Stimulated activated CD8-positive, alpha-beta memory T cell treated with anti-CD3 and anti-CD28 coated beads, Interleukin-4, amount 100 ng/mL, for 48 hours (primary cell): ENCODE results near the gene NNAT.

Source experiments
- DNase-seq: peaks from one replicate; pipeline ENCODE4 v3.0.0-alpha.2; 2020

Gene NNAT

GRCh38 chr20:37503256-37503927, 17.7 kb upstream of the NNAT start:
- DNase-seq: no peak

GRCh38 chr20:37504404-37505096, 16.5 kb upstream of the NNAT start:
- DNase-seq: no peak

GRCh38 chr20:37505263-37506151, 15.5 kb upstream of the NNAT start:
- DNase-seq: no peak

DNA sequence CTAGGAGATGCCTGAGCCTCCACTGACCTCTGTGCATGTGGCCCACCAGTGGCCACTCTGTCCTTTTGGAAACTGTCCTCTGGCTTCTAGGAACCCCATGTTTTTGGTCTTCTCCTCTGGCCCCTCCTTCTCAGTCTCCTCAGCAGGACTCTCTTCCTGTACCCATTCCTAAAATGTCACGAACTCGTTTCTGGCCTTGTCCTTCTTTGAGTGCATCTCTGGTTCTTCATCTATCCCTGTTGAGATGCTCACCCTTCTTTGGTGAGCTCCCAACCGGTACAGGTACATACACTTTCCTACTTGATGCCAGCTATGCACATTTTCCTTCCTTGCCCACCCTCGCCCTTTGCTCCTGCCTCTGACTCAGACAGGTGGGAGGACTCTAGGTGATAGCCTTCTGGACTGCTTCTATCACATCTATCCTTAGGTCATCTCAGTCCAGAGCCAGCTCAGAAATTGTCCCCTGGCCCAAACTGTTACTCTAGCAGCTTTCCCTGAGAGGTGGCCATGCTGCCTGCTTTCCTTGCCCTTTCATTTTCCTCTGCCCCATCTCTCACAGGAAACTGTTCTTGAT, 14.8 kb upstream of the NNAT start:
- no peak for DNase-seq

- no peak for DNase-seq
Measured at GRCh38 chr20:37510226-37510625, 10.8 kb upstream of the NNAT start.

DNA sequence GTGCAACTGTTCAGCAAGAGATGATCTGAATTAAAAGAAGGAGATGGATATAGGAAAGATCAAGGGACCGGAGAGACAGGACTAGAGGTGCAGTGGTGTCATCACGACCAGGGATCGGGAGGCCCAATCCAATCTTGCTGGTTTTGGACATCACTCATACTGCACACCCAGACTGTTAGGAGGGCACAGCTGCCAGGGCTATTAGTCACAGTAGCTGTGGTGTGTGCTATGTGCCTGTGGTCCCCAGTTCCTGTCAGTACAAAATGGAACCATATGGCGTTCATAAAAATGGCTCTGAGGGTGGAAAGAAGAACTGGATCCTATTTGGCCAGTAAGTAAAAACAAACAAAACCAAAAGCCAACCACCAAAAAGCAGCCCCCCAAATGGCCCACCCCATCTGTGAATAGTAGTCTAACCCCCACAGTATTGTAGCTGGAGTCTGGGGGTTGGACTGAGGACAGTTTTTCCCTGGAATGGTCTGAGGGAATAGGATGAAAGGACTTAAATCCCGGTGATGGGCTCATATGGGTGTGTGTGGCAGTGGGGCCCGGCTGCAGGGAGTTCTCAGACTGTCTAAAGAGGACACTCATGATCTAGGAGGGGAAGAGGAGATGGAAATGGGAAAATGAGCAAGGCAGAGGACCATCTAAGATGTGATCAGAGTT, 9.3 kb upstream of the NNAT start:
- DNase-seq: no peak

DNA sequence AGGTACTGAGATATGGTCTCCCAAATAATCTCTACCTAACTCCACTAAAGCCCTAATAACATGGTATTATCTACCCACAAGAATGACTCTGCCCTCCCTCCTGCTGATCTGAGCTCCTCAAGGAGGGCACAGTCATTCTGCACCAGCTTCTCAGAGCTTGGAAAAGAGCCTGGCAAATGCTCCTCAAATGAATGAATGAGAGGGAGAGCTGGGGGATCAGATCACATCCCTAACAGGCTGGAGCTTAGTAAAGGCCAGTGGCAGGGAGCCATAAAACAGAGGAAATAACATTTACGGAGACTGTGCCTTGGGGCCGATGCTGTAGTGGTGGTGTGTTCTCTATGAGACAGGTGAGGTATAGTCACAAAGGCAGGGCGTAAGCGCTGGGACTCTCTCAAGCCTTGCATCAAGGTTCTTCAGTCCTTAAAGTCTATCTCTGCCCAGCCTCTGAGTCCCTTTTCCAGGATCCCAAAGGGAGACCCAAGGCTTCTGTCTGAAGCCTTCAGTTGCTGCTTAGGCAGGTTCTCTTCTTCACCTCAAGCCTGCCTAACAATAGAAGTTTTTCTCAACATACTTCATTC, 7.2 kb upstream of the NNAT start:
- DNase-seq: no peak

GRCh38 chr20:37515876-37516275, 5.2 kb upstream of the NNAT start:
- no peak for DNase-seq

GRCh38 chr20:37516811-37517750, 4.0 kb upstream of the NNAT start:
- DNase-seq: no peak

DNA sequence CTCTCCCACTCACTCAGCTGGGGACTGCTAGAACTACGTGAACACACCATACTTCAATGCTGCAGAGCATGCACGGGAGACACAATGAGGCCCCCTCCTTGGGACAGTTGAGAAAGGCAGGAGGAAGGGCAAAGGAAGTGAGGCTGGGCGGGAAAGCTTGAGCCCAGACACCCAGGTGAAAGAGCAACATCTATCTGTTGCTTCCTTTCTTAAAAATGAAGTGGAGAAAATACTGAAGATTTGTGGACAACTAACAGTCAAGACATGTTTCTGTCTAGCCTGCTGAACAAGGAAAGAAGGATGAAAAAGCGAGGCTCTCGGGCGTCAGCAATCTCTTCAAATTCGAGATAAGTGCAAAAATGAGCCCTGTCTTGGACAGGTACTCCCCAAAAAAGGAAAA, 3.0 kb upstream of the NNAT start:
- DNase-seq: no peak

DNA sequence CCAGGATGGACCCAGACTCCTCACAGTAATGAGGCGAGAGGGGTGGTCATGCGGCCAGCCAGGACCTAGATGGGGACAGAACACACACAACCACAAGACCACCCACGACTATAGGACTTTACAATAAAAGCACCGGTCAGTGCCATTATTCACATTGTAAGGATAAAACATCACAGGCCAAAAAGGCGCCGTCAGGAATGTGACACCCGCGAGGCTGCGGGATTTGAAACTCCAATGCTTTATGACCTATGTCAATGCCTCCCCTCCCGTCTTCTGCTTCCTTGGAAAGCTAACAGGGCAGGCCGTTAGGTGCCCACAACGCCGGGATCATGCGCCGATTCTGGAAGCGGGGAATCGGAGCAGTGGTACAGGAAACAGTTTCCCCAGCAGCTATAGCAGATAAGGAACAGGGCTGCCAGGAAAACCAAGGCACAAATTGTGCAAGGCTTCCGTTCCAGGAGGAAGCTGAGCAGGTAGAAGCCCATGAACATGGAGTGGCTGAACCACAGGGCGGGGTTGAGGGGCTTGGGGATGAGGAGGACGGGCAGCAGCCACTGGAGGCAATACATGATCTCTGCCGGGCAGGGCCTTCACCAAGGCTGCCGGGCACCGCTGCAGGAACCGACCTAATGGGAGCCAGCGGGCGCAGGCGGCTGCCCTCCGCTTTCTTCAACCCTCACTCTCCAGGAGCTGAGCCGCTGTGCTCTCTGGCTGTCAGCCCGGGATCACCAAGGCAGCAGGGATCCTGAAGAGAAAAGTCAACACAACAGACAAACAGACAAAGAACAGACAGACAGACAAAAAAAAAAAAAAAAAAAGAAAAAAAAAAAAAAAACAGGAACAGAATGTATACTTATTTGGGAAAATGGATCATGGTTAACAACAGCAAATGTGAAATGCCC, 2.2 kb upstream of the NNAT start:
- no peak for DNase-seq

DNA sequence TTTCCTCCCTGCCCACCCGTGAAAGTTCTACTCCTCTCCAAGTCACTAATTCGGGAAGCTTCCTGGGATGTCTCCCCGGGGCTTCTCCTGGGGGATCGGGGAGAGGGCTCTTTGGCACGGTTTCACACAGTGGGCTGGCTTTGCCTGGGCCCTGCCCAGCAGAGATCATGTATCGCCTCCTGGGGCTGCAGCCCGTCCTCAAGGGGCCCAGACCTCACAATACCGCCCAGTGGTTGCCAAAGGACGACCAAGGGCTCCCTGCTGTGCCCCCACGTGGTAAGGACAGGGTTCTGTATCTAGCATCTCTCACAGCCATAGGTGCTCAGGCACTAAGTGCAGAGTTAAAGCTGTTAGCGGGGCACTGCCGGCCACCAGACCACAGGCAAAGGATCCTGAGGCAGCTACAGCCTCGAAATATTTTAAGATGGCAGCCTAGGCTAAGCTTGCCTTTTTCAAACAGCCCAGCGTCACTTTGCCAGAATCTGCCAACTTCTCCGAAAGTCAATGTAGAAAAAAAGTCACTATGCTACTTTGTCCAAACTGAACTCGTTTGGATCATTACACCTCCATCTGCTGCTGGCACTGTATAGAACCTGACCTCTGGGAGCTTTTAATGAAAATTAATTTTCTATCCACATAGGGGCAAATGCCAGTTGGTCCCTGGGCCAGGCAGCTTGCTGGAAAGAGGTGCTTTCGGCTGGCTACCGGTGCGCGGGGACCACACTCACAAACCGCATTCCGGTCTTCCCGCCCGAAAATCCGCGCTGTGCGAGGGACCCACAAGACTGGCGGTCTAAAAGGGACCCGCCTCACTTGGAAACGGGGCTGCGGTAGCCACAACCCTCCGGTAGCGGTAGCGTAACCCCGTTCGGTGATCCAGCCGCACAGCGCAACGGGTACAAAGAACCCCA, 1.3 kb upstream of the NNAT start:
- no peak for DNase-seq

GRCh38 chr20:37520419-37520955, 563 bp upstream of the NNAT start:
- no peak for DNase-seq

GRCh38 chr20:37522260-37523011, 1.4 kb downstream of the NNAT start:
- DNase-seq: no peak

DNA sequence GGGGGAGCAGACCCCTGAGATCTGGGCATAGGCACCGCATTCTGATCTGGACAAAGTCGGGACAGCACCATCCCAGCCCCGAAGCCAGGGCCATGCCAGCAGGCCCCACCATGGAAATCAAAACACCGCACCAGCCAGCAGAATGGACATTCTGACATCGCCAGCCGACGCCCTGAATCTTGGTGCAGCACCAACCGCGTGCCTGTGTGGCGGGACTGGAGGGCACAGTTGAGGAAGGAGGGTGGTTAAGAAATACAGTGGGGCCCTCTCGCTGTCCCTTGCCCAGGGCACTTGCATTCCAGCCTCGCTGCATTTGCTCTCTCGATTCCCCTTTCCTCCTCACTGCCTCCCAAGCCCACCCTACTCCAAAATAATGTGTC, 2.0 kb downstream of the NNAT start:
- no peak for DNase-seq

- DNase-seq: no peak
Measured at GRCh38 chr20:37523911-37524700, 3.1 kb downstream of the NNAT start.
